GM23338 (cell line): ENCODE data around the gene ERMN. TPM values are rescaled to one million over a fixed set of nuclear protein-coding genes. Genes with fewer than 3 reads are reported as not detected.

ENCODE experiments used
- ATAC-seq: fragments of 200-7000 bp; cut with Tn5 transposase; 3 replicates; pipeline ENCODE4 v1.9.1; 2020
- DNase-seq: peaks from one replicate; pipeline ENCODE4 v3.0.0-alpha.2; 2015; ENCODE audit warnings: low spot score
- H2AFZ ChIP-seq: fragments of 200-600 bp; sonication (generic); 2 replicates; pipeline ENCODE4 v1.8.0; 2016; ENCODE audit warnings: antibody characterized with exemption, mild to moderate bottlenecking, moderate library complexity
- H3F3A ChIP-seq: fragments of 200-600 bp; sonication (generic); replicated peaks from 2 replicates; pipeline ENCODE4 v1.8.0; 2017; ENCODE audit warnings: antibody characterized with exemption, mixed run types, low read depth
- H3K27ac ChIP-seq: fragments of 200-600 bp; sonication (generic); 2 replicates; pipeline ENCODE4 v1.6.1; 2016; ENCODE audit warnings: low read depth
- H3K27me3 ChIP-seq: fragments of 200-600 bp; sonication (generic); 2 replicates; pipeline ENCODE4 v1.8.0; 2016; ENCODE audit warnings: mild to moderate bottlenecking, mixed run types, moderate library complexity; ENCODE audit not compliant: insufficient read depth
- H3K36me3 ChIP-seq: fragments of 200-600 bp; sonication (generic); 2 replicates; pipeline ENCODE4 v1.8.0; 2016; ENCODE audit warnings: mild to moderate bottlenecking; ENCODE audit not compliant: insufficient read depth
- H3K4me1 ChIP-seq: fragments of 200-600 bp; sonication (generic); 2 replicates; pipeline ENCODE4 v1.8.0; 2016; ENCODE audit warnings: mild to moderate bottlenecking, moderate library complexity; ENCODE audit not compliant: insufficient read depth
- H3K4me2 ChIP-seq: fragments of 200-600 bp; sonication (generic); 2 replicates; pipeline ENCODE4 v1.7.1; 2017; ENCODE audit warnings: mixed run types
- H3K4me3 ChIP-seq: fragments of 200-600 bp; sonication (generic); 2 replicates; pipeline ENCODE4 v1.6.1; 2016; ENCODE audit warnings: mixed run types
- H3K79me2 ChIP-seq: fragments of 200-600 bp; sonication (generic); replicated peaks from 2 replicates; pipeline ENCODE4 v1.8.0; 2017; ENCODE audit warnings: mild to moderate bottlenecking; ENCODE audit not compliant: insufficient read depth
- H3K9me2 ChIP-seq: fragments of 200-600 bp; sonication (generic); 2 replicates; pipeline ENCODE4 v1.8.0; 2017; ENCODE audit not compliant: insufficient read depth
- H4K20me1 ChIP-seq: fragments of 200-600 bp; sonication (generic); replicated peaks from 2 replicates; pipeline ENCODE4 v1.8.0; 2017; ENCODE audit warnings: mild to moderate bottlenecking; ENCODE audit not compliant: insufficient read depth
- H3K27ac Mint-ChIP-seq: 2 replicates; pipeline ENCODE4 v1.8.0; 2020; ENCODE audit warnings: inconsistent platforms, mild to moderate bottlenecking, moderate library complexity, mixed read lengths
- H3K27me3 Mint-ChIP-seq: 3 replicates; pipeline ENCODE4 v1.8.0; 2022; ENCODE audit warnings: low read depth, mild to moderate bottlenecking, moderate library complexity, mixed read lengths, inconsistent platforms; ENCODE audit not compliant: insufficient read depth, poor library complexity
- H3K36me3 Mint-ChIP-seq: 3 replicates; pipeline ENCODE4 v1.8.0; 2021; ENCODE audit warnings: low read depth, mild to moderate bottlenecking, inconsistent platforms, moderate library complexity, mixed read lengths
- H3K4me1 Mint-ChIP-seq: 3 replicates; pipeline ENCODE4 v1.8.0; 2020; ENCODE audit warnings: mild to moderate bottlenecking, inconsistent platforms, mixed read lengths
- H3K4me3 Mint-ChIP-seq: 3 replicates; pipeline ENCODE4 v1.8.0; 2021; ENCODE audit warnings: moderate library complexity, mild to moderate bottlenecking, inconsistent platforms, mixed read lengths
- H3K9me3 Mint-ChIP-seq: 3 replicates; pipeline ENCODE4 v1.8.0; 2020; ENCODE audit warnings: moderate library complexity, mild to moderate bottlenecking, inconsistent platforms, mixed read lengths
- EZH2 ChIP-seq: fragments of 200-600 bp; sonication (generic); IDR thresholded peaks from one replicate; pipeline ENCODE4 v1.8.0; 2017; ENCODE audit warnings: antibody characterized with exemption, mild to moderate bottlenecking, low read depth; ENCODE audit not compliant: unreplicated experiment
- EZH2phosphoT487 ChIP-seq: fragments of 200-600 bp; sonication (generic); IDR thresholded peaks from one replicate; pipeline ENCODE4 v1.8.1; 2018; ENCODE audit warnings: antibody characterized with exemption; ENCODE audit not compliant: unreplicated experiment
- NANOG ChIP-seq: IDR thresholded peaks from 2 replicates; pipeline ENCODE4 v1.6.1; 2016; ENCODE audit warnings: antibody characterized with exemption, borderline replicate concordance
- STAT1 ChIP-seq: IDR thresholded peaks from one replicate; pipeline ENCODE4 v1.6.1; 2016; ENCODE audit warnings: antibody characterized with exemption; ENCODE audit not compliant: unreplicated experiment
- ZNF331 ChIP-seq: fragments of 250-450 bp; sonication (Bioruptor Pico); IDR thresholded peaks from 2 replicates; pipeline ENCODE4 v1.5.0; 2020; ENCODE audit warnings: low read depth, mild to moderate bottlenecking, moderate library complexity
- polyA plus RNA-seq: library from polyadenylated mRNA; unstranded; fragments of >200 nt; fragmentation: Nextera tagmentation; extraction: Ambion mirVana; gene quantifications from 2 replicates; pipeline ENCODE4 v1.2.1, GENCODE V29; 2016
- total RNA-seq: library from RNA; depleted of rRNA; stranded (reverse); fragments of >200 nt; shearing (Covaris generic); gene quantifications from 2 replicates; pipeline ENCODE4 v1.2.3, GENCODE V29; 2014
- TF ChIP-seq, protein P1 (sequence below): fragments of 250-450 bp; sonication (Bioruptor Pico); IDR thresholded peaks from 2 replicates; pipeline ENCODE4 v1.5.0; 2020; ENCODE audit warnings: mild to moderate bottlenecking, moderate library complexity

The ERMN gene
- total and polyA plus RNA-seq, 2 experiments from 2014 or later: 0.35 to 0.44 TPM

DNA sequence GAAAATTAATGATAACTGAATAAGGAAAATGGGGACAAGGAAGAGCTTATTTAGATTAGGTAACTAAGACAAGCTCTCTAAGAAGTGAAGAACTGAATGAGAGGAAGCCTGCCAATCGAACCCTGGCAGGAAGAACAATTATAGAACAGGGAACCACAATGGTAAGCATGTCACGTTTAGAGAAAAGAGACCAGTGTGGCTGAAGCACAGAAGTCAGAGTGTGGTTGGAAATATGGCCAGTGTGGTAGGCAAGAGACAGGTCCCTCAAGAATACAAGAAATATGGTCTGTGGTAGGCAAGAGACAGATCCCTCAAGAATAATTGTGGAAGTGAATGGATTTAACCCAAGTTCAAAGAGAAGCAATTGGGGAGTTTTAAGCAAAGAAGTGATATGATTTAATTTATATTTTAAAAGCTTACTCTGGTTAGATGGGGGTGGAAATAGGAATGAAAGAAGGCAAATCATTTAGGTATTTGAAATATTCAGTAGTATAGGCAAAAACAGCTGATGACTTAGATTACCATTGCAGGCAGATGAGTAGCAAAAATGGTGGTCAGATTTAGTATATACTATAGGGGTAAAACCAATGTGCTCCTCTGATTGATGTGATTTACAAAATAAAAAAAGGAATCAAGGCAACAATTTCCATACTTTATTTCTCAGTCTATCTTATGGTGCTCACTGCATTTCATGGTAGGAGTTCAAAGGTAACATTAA lies 38.8 kb upstream of the ERMN start:
- H3K27ac ChIP-seq: no peak overlapping the region
- H4K20me1 ChIP-seq: no peaks in the 10 kb centered on the region
- peaks cover 23% of the 10 kb centered on the region for H3K36me3 Mint-ChIP-seq
- H3K27ac Mint-ChIP-seq: no peak overlapping the region
- H3K9me3 Mint-ChIP-seq: peaks cover 31% of the 10 kb centered on the region
- H3K9me2 ChIP-seq: peaks cover 4% of the 10 kb centered on the region; the same call in 1 of the 2 replicates
- H3K4me1 Mint-ChIP-seq: peaks cover 4% of the 10 kb centered on the region; the same call in 2 of the 3 replicates
- no peak overlapping the region for H3K4me3 Mint-ChIP-seq
- no peaks in the 10 kb centered on the region for H3F3A ChIP-seq
- ATAC-seq (no peak), DNase-seq (no peak)
- TF ChIP-seq EZH2phosphoT487 (no peak), NANOG (no peak), EZH2 (no peak), ZNF331 (no peak), STAT1 (no peak)
- TF ChIP-seq, protein P1, sequence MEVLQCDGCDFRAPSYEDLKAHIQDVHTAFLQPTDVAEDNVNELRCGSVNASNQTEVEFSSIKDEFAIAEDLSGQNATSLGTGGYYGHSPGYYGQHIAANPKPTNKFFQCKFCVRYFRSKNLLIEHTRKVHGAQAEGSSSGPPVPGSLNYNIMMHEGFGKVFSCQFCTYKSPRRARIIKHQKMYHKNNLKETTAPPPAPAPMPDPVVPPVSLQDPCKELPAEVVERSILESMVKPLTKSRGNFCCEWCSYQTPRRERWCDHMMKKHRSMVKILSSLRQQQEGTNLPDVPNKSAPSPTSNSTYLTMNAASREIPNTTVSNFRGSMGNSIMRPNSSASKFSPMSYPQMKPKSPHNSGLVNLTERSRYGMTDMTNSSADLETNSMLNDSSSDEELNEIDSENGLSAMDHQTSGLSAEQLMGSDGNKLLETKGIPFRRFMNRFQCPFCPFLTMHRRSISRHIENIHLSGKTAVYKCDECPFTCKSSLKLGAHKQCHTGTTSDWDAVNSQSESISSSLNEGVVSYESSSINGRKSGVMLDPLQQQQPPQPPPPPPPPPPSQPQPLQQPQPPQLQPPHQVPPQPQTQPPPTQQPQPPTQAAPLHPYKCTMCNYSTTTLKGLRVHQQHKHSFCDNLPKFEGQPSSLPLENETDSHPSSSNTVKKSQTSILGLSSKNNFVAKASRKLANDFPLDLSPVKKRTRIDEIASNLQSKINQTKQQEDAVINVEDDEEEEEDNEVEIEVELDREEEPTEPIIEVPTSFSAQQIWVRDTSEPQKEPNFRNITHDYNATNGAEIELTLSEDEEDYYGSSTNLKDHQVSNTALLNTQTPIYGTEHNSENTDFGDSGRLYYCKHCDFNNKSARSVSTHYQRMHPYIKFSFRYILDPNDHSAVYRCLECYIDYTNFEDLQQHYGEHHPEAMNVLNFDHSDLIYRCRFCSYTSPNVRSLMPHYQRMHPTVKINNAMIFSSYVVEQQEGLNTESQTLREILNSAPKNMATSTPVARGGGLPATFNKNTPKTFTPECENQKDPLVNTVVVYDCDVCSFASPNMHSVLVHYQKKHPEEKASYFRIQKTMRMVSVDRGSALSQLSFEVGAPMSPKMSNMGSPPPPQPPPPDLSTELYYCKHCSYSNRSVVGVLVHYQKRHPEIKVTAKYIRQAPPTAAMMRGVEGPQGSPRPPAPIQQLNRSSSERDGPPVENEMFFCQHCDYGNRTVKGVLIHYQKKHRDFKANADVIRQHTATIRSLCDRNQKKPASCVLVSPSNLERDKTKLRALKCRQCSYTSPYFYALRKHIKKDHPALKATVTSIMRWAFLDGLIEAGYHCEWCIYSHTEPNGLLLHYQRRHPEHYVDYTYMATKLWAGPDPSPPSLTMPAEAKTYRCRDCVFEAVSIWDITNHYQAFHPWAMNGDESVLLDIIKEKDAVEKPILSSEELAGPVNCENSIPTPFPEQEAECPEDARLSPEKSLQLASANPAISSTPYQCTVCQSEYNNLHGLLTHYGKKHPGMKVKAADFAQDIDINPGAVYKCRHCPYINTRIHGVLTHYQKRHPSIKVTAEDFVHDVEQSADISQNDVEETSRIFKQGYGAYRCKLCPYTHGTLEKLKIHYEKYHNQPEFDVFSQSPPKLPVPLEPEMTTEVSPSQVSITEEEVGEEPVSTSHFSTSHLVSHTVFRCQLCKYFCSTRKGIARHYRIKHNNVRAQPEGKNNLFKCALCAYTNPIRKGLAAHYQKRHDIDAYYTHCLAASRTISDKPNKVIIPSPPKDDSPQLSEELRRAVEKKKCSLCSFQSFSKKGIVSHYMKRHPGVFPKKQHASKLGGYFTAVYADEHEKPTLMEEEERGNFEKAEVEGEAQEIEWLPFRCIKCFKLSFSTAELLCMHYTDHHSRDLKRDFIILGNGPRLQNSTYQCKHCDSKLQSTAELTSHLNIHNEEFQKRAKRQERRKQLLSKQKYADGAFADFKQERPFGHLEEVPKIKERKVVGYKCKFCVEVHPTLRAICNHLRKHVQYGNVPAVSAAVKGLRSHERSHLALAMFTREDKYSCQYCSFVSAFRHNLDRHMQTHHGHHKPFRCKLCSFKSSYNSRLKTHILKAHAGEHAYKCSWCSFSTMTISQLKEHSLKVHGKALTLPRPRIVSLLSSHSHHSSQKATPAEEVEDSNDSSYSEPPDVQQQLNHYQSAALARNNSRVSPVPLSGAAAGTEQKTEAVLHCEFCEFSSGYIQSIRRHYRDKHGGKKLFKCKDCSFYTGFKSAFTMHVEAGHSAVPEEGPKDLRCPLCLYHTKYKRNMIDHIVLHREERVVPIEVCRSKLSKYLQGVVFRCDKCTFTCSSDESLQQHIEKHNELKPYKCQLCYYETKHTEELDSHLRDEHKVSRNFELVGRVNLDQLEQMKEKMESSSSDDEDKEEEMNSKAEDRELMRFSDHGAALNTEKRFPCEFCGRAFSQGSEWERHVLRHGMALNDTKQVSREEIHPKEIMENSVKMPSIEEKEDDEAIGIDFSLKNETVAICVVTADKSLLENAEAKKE (CRISPR knock-in tag): no peak
- peaks cover 5% of the 10 kb centered on the region for H3K27me3 Mint-ChIP-seq
- no peak overlapping the region for H3K4me2 ChIP-seq
- no peak overlapping the region for H3K4me3 ChIP-seq
- H3K27me3 ChIP-seq: no peaks in the 10 kb centered on the region
- 0 out of 2 replicates have a peak, but pooled peaks cover 3% of the 10 kb centered on the region for H3K4me1 ChIP-seq
- no peak overlapping the region for H2AFZ ChIP-seq
- no peaks in the 10 kb centered on the region for H3K79me2 ChIP-seq
- no peaks in the 10 kb centered on the region for H3K36me3 ChIP-seq
